Osteocyte (in vitro differentiated cells): ENCODE data around the gene CDC34. TPM values are rescaled to one million over a fixed set of nuclear protein-coding genes. Genes with fewer than 3 reads are reported as not detected.

Experiments used
- DNase-seq: peaks from one replicate; pipeline ENCODE4 v3.0.0; 2021; ENCODE audit warnings: mixed read lengths; ENCODE audit not compliant: unreplicated experiment; ENCODE audit errors: extremely low spot score
- H3K27ac Mint-ChIP-seq: one replicate; pipeline ENCODE4 v1.8.0; 2021; ENCODE audit warnings: mild to moderate bottlenecking, mixed read lengths; ENCODE audit not compliant: unreplicated experiment
- H3K27me3 Mint-ChIP-seq: one replicate; pipeline ENCODE4 v1.8.0; 2021; ENCODE audit warnings: mixed read lengths; ENCODE audit not compliant: unreplicated experiment
- H3K36me3 Mint-ChIP-seq: one replicate; pipeline ENCODE4 v1.8.0; 2021; ENCODE audit warnings: mixed read lengths; ENCODE audit not compliant: unreplicated experiment
- H3K4me1 Mint-ChIP-seq: one replicate; pipeline ENCODE4 v1.8.0; 2021; ENCODE audit warnings: mixed read lengths; ENCODE audit not compliant: unreplicated experiment
- H3K4me3 Mint-ChIP-seq: one replicate; pipeline ENCODE4 v1.8.0; 2021; ENCODE audit warnings: mild to moderate bottlenecking, moderate library complexity, mixed read lengths; ENCODE audit not compliant: unreplicated experiment
- H3K9me3 Mint-ChIP-seq: one replicate; pipeline ENCODE4 v1.8.0; 2021; ENCODE audit warnings: mixed read lengths; ENCODE audit not compliant: unreplicated experiment
- CTCF ChIP-seq: fragments of 200-600 bp; sonication (generic); IDR thresholded peaks from 2 replicates; pipeline ENCODE4 v1.5.0; 2021; ENCODE audit warnings: antibody characterized with exemption, mild to moderate bottlenecking, moderate library complexity
- total RNA-seq: library from RNA; stranded (reverse); gene quantifications from 2 replicates; pipeline ENCODE4 v1.2.1, GENCODE V29; 2021

The CDC34 gene
- total RNA-seq, 1 donor from 2014 or later: 65.3 TPM

- Mint-ChIP-seq H3K27ac (no peak overlapping the region), H3K9me3 (no peaks in the 10 kb centered on the region), H3K4me1 (no peaks in the 10 kb centered on the region), H3K27me3 (no peaks in the 10 kb centered on the region), H3K4me3 (no peak overlapping the region), H3K36me3 (peaks cover 12% of the 10 kb centered on the region)
- DNase-seq: no peak
- no peak for TF ChIP-seq CTCF
Measured at GRCh38 chr19:541699-542098, 10.1 kb downstream of the CDC34 start.

GRCh38 chr19:542173-542866 is 10.8 kb downstream of the CDC34 start:
- H3K27ac Mint-ChIP-seq: no peak overlapping the region
- H3K4me1 Mint-ChIP-seq: no peaks in the 10 kb centered on the region
- no peak for TF ChIP-seq CTCF
- H3K27me3 Mint-ChIP-seq: no peaks in the 10 kb centered on the region
- no peaks in the 10 kb centered on the region for H3K9me3 Mint-ChIP-seq
- no peak overlapping the region for H3K4me3 Mint-ChIP-seq
- H3K36me3 Mint-ChIP-seq: peaks cover 12% of the 10 kb centered on the region
- no peak for DNase-seq

- Mint-ChIP-seq H3K36me3 (peaks cover 4% of the 10 kb centered on the region), H3K4me3 (no peak within 1 kb of the TSS), H3K27ac (no peak within 1 kb of the TSS), H3K27me3 (no peaks in the 10 kb centered on the region), H3K9me3 (no peaks in the 10 kb centered on the region), H3K4me1 (no peaks in the 10 kb centered on the region)
- no peak for DNase-seq
- TF ChIP-seq CTCF: no peak
Measured at GRCh38 chr19:543910-544608, 12.5 kb downstream of the CDC34 start, which contains the start of gene GZMM. TSS of gene GZMM (plus strand) at chr19:544053. CDS start at chr19:544072, 19 bp downstream.

GRCh38 chr19:547117-547516 is 15.6 kb downstream of the CDC34 start:
- TF ChIP-seq CTCF: no peak

More at GRCh38 chr19:547117-547516, 15.6 kb downstream of the CDC34 start:
- no peak overlapping the region for H3K4me3 Mint-ChIP-seq
- H3K27ac Mint-ChIP-seq: no peak overlapping the region
- H3K27me3 Mint-ChIP-seq: no peaks in the 10 kb centered on the region
- DNase-seq: no peak
- H3K4me1 Mint-ChIP-seq: peaks cover 5% of the 10 kb centered on the region
- peaks cover 4% of the 10 kb centered on the region for H3K36me3 Mint-ChIP-seq
- no peaks in the 10 kb centered on the region for H3K9me3 Mint-ChIP-seq
